Smooth muscle cell (in vitro differentiated cells): ENCODE results near the gene RPS8. TPM values are rescaled to one million over a fixed set of nuclear protein-coding genes. Genes with fewer than 3 reads are reported as not detected.

Experiments used
- DNase-seq: peaks from one replicate; lab custom pipeline; 2025; ENCODE audit not compliant: unreplicated experiment; lab: John Stamatoyannopoulos, UW
- H2AFZ ChIP-seq: fragments of 200-600 bp; sonication (generic); 2 replicates; pipeline ENCODE4 v1.6.0; 2016; ENCODE audit warnings: antibody characterized with exemption, low read depth, mild to moderate bottlenecking
- H3F3A ChIP-seq: fragments of 200-600 bp; sonication (generic); 2 replicates; pipeline ENCODE4 v1.6.0; 2017; ENCODE audit warnings: antibody characterized with exemption, low read depth
- H3K27ac ChIP-seq: fragments of 200-600 bp; sonication (generic); 2 replicates; pipeline ENCODE4 v1.5.1; 2016; ENCODE audit warnings: low read depth, mild to moderate bottlenecking
- H3K27me3 ChIP-seq: fragments of 200-600 bp; sonication (generic); 2 replicates; pipeline ENCODE4 v1.6.1; 2016; ENCODE audit warnings: low read depth, mild to moderate bottlenecking
- H3K36me3 ChIP-seq: fragments of 200-600 bp; sonication (generic); 2 replicates; pipeline ENCODE4 v1.5.1; 2016; ENCODE audit warnings: low read depth
- H3K4me1 ChIP-seq: fragments of 200-600 bp; sonication (generic); 2 replicates; pipeline ENCODE4 v1.5.1; 2016; ENCODE audit warnings: low read depth
- H3K4me2 ChIP-seq: fragments of 200-600 bp; sonication (generic); 2 replicates; pipeline ENCODE4 v1.6.0; 2016; ENCODE audit warnings: mild to moderate bottlenecking
- H3K4me3 ChIP-seq: fragments of 200-600 bp; sonication (generic); 2 replicates; pipeline ENCODE4 v1.5.1; 2016; ENCODE audit warnings: mild to moderate bottlenecking
- H3K79me2 ChIP-seq: fragments of 200-600 bp; sonication (generic); 2 replicates; pipeline ENCODE4 v1.6.0; 2016; ENCODE audit warnings: low read depth, mild to moderate bottlenecking
- H3K9ac ChIP-seq: fragments of 200-600 bp; sonication (generic); 2 replicates; pipeline ENCODE4 v1.6.0; 2016; ENCODE audit warnings: low read depth
- H3K9me3 ChIP-seq: fragments of 200-600 bp; sonication (generic); replicated peaks from 2 replicates; pipeline ENCODE4 v1.5.1; 2016; ENCODE audit warnings: low read depth
- H4K20me1 ChIP-seq: fragments of 200-600 bp; sonication (generic); 2 replicates; pipeline ENCODE4 v1.6.0; 2016; ENCODE audit warnings: low read depth
- WGBS: methylation state at CpG from one replicate; pipeline ENCODE4 v1.1.7; 2016; ENCODE audit warnings: low lambda C conversion rate; 5-methylcytosine and 5-hydroxymethylcytosine counted together
- polyA plus RNA-seq: library from polyadenylated mRNA; unstranded; fragments of >200 nt; fragmentation: Nextera tagmentation; extraction: Ambion mirVana; gene quantifications from 2 replicates; pipeline ENCODE4 v1.2.1, GENCODE V29; 2016
- total RNA-seq: library from RNA; depleted of rRNA; stranded (reverse); fragments of >200 nt; gene quantifications from 2 replicates; pipeline ENCODE4 v1.2.3, GENCODE V29; 2014
- TF ChIP-seq, protein P1 (sequence below): fragments of 200-600 bp; sonication (generic); IDR thresholded peaks from 2 replicates; pipeline ENCODE4 v1.5.1; 2017; ENCODE audit warnings: borderline replicate concordance, mild to moderate bottlenecking, antibody characterized with exemption; ENCODE audit not compliant: insufficient read depth, poor library complexity, severe bottlenecking

Gene RPS8
- total and polyA plus RNA-seq, 2 experiments from 2014 or later, result 478 to 2,330 TPM

GRCh38 chr1:44786138-44786840 is 10.9 kb downstream of the RPS8 start:
- Histone ChIP-seq H3K9me3 (no peaks in the 10 kb centered on the region), H3K9ac (no peak overlapping the region), H2AFZ (no peak overlapping the region), H3F3A (peaks cover 10% of the 10 kb centered on the region), H4K20me1 (peaks cover under 1% of the 10 kb centered on the region), H3K27me3 (no peaks in the 10 kb centered on the region), H3K79me2 (no peaks in the 10 kb centered on the region), H3K4me1 (peaks cover 12% of the 10 kb centered on the region), H3K4me2 (peak overlapping the region; percentile 74), H3K4me3 (peak overlapping the region; percentile 28), H3K36me3 (no peaks in the 10 kb centered on the region), H3K27ac (no peak overlapping the region)
- DNase-seq, result no peak
- WGBS, result 12% methylated on average over 47 of the region's 49 CpGs
- TF ChIP-seq, protein P1, sequence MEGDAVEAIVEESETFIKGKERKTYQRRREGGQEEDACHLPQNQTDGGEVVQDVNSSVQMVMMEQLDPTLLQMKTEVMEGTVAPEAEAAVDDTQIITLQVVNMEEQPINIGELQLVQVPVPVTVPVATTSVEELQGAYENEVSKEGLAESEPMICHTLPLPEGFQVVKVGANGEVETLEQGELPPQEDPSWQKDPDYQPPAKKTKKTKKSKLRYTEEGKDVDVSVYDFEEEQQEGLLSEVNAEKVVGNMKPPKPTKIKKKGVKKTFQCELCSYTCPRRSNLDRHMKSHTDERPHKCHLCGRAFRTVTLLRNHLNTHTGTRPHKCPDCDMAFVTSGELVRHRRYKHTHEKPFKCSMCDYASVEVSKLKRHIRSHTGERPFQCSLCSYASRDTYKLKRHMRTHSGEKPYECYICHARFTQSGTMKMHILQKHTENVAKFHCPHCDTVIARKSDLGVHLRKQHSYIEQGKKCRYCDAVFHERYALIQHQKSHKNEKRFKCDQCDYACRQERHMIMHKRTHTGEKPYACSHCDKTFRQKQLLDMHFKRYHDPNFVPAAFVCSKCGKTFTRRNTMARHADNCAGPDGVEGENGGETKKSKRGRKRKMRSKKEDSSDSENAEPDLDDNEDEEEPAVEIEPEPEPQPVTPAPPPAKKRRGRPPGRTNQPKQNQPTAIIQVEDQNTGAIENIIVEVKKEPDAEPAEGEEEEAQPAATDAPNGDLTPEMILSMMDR, result peak; percentile 92

DNA sequence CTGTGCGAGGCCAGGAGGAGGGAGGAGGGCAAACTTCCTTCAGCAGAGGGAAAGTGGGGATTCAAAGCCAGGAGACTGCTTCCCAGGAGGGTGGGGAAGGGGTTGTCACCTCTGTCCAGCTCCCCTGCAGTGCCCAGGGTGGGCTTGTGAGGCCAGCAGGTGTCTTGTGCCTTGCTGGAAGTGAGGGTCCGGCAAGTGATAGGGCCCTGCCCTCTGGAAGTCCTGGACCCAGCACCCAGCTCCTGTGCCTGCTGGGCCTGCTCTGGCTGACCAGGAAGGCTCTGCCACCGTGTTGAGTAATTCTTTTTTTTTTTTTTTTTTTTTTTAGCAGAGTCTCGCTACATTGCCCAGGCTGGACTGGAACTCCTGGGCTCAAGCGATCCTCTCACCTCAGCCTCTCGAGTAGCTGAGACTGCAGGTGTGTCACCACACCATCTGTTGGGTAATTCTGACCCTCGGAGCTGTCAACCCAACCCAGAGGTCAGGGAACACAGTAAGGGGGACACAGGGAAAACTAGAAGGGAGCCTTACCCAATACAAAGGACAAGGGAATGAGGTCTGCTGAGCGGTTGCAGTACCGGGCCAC is 11.6 kb downstream of the RPS8 start:
- H3K36me3 ChIP-seq, result no peaks in the 10 kb centered on the region
- H3K79me2 ChIP-seq, result no peaks in the 10 kb centered on the region
- peaks cover 12% of the 10 kb centered on the region for H3K4me1 ChIP-seq
- no peaks in the 10 kb centered on the region for H3K27me3 ChIP-seq
- no peak overlapping the region for H3K4me3 ChIP-seq
- no peaks in the 10 kb centered on the region for H3K9me3 ChIP-seq
- no peak overlapping the region for H3K4me2 ChIP-seq
- no peaks in the 10 kb centered on the region for H4K20me1 ChIP-seq
- peaks cover 10% of the 10 kb centered on the region for H3F3A ChIP-seq
- no peak overlapping the region for H3K27ac ChIP-seq
- no peak overlapping the region for H2AFZ ChIP-seq
- no peak for DNase-seq
- 89% methylated on average over 9 of the region's 9 CpGs for WGBS
- H3K9ac ChIP-seq, result no peak overlapping the region
- TF ChIP-seq, protein P1, result no peak

- Histone ChIP-seq H3K9me3 (no peaks in the 10 kb centered on the region), H3K27me3 (no peaks in the 10 kb centered on the region), H3K4me1 (peaks cover 12% of the 10 kb centered on the region), H3K4me2 (no peak overlapping the region), H3F3A (peaks cover 10% of the 10 kb centered on the region), H2AFZ (no peak overlapping the region), H3K9ac (no peak overlapping the region), H3K4me3 (no peak overlapping the region), H3K79me2 (no peaks in the 10 kb centered on the region), H3K27ac (no peak overlapping the region), H4K20me1 (no peaks in the 10 kb centered on the region), H3K36me3 (no peaks in the 10 kb centered on the region)
- no peak for DNase-seq
- 90% methylated on average over 10 of the region's 10 CpGs for WGBS
- TF ChIP-seq, protein P1, result no peak
Observed at GRCh38 chr1:44787506-44787905, 12.2 kb downstream of the RPS8 start.
